NCI-H1694 treated with DMSO at 0.1 percent for 48 hours (cell line): ENCODE measurements around the gene MUC5AC.
"Not testable (repeated sequence)": the region's sequence is repeated elsewhere in the genome, so short reads cannot be mapped to it uniquely, and the experiment has no call there.

Experiments
- DNase-seq: peaks from one replicate; lab custom pipeline; 2025; lab: John Stamatoyannopoulos, UW

Gene MUC5AC

DNA sequence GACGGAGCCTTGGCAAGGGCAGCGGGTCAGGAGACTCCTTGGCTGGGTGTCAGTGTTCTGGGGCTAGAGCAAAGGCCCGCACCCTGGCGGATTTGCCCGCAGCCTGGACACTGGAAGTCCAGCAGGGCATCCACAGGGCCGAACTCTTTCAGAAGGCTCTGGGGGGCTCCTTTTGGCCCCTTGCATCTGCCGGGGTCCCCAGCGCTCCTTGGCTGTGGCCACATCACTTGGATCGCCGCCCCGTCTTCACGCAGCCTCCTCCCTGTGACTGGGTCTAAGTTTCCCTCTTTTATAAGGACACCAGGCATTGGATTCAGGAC is 20.0 kb downstream of the MUC5AC start:
- DNase-seq: no peak

DNA sequence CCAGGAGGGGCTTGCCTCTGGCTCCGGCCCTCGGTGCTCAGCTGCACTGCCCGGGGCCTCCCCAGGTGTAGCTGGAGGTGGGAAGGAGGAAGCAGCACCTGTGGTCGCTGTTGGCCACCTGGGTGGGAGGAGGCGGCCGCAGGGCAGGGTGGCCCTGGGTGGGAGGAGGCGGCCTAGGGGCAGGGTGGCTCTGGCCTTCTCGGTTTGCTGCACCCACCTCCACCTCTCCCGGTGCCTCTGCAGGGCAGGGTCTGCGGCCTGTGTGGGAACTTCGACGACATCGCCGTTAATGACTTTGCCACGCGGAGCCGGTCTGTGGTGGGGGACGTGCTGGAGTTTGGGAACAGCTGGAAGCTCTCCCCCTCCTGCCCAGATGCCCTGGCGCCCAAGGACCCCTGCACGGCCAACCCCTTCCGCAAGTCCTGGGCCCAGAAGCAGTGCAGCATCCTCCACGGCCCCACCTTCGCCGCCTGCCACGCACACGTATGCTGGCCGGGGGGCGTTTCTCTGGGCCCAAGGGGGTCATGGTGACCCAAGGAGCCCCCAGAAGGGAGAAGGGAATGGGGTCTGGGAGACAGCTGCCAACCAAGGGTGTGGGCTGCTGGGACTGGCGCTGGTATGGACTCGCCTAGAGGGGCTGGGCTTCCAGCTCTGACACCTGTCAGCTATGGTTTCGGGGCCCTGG is 20.6 kb downstream of the MUC5AC start:
- DNase-seq: no peak

DNA sequence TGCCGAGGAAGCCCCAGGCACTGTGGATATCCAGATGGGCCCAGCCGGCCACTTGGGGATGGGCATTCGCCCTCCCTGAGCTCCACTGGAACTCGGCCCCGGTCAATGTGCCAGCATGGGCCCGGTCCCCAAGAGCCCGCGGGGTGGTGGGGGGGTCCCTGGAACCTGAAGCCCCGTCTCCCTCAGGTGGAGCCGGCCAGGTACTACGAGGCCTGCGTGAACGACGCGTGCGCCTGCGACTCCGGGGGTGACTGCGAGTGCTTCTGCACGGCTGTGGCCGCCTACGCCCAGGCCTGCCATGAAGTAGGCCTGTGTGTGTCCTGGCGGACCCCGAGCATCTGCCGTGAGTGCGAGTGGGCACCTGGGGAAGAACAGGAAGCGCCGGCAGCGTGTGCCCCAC is 21.2 kb downstream of the MUC5AC start:
- DNase-seq: no peak

DNA sequence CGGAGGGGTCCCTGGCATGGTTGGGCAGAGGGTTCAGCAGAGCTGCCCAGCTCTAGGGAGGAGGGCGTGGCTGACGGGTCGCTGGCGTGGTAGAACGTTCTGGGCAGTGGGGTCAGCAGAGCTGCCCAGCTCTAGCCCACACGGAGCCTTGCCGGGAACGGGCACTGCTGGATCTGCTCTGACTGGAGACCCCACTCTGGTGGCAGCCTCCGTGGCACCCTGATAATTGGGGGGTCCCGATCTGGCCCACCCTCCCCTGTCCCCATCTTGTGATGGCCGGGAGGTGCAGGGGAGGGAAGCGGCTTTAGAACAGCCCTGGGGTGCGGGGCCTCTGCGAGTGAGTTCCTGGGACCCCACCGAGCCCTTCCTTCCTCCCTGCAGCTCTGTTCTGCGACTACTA is 21.9 kb downstream of the MUC5AC start:
- DNase-seq: no peak

DNA sequence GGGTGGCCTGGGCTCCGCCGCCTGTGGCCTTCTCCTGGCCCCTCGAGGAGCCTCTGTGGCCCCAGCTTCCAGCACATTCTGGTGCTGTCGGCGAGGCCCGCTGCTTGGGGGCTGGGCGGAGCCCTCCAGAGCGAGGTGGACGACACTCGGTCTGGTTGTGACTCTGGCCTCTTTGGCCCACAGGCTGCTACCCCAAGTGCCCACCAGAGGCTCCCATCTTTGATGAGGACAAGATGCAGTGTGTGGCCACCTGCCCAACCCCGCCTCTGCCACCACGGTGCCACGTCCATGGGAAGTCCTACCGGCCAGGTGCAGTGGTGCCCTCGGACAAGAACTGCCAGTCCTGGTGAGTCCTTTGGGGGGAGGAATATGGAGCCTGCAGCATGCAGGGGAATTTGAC is 22.4 kb downstream of the MUC5AC start:
- no peak for DNase-seq

DNA sequence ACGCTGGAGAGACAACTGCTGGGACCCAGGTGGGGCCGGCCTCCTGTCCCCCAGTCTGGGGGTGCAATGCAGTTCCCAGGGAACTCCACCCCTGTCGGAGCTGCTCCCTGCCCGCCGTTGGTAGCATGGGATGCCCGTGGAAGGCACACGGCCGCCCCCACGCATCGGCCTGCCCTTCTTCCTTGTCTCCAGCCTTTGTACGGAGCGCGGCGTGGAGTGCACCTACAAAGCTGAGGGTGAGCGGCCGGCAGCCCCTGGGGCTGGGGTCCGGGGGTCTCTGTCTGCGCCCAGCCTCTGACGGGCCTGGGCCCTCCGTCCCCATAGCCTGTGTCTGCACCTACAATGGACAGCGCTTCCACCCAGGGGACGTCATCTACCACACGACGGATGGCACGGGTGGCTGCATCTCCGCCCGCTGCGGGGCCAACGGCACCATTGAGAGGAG is 23.2 kb downstream of the MUC5AC start:
- DNase-seq: no peak

DNA sequence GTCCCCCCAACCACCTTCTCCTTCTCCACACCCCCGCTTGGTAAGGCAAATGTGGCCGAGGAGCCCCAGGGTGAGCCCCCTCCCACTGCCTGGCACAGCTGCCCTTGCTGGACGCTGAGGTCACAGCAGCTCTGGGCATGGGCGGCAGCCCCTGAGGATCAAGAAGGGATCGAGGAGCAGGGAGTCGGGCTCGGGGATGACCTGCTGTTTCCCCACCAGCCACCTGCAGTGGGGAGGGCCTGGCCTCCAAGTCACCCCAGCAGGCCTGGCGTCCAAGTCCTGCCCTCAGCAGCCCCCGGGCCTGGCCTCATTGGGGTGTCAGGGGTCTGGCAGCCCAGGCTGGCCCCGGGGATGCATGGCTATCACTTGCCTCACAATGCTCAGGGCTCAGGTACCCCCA is 23.7 kb downstream of the MUC5AC start:
- DNase-seq: no peak

DNA sequence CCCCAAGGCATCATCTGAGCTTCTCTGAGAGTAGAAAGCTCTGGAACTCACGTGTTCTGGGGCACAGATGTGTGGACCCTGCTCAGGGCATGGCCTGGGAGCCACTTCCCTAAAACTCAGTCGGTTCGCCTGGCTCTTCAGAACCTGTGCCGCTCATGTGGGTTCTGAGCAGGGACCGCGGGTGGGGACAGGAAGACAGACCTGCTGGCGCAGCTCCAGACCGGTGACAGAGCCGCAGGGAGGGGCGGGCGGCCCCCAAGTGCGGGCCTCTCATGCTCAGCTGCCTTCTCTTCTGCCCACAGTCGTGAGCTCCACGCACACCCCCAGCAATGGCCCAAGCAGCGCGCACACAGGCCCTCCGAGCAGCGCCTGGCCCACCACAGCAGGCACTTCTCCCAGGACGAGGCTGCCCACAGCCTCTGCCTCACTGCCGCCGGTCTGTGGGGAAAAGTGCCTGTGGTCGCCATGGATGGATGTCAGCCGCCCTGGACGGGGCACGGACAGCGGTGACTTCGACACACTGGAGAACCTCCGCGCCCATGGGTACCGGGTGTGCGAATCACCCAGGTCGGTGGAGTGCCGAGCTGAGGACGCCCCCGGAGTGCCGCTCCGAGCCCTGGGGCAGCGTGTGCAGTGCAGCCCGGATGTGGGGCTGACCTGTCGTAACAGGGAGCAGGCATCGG is 24.2 kb downstream of the MUC5AC start:
- DNase-seq: no peak

DNA sequence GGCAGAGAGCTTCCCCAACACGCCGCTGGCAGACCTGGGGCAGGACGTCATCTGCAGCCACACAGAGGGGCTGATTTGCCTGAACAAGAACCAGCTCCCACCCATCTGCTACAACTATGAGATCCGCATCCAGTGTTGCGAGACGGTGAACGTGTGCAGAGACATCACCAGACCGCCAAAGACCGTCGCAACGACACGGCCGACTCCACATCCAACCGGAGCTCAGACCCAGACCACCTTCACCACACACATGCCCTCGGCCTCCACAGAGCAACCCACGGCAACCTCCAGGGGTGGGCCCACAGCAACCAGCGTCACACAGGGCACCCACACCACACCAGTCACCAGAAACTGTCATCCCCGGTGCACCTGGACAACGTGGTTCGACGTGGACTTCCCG is 26.4 kb downstream of the MUC5AC start:
- not testable (repeated sequence) for DNase-seq

DNA sequence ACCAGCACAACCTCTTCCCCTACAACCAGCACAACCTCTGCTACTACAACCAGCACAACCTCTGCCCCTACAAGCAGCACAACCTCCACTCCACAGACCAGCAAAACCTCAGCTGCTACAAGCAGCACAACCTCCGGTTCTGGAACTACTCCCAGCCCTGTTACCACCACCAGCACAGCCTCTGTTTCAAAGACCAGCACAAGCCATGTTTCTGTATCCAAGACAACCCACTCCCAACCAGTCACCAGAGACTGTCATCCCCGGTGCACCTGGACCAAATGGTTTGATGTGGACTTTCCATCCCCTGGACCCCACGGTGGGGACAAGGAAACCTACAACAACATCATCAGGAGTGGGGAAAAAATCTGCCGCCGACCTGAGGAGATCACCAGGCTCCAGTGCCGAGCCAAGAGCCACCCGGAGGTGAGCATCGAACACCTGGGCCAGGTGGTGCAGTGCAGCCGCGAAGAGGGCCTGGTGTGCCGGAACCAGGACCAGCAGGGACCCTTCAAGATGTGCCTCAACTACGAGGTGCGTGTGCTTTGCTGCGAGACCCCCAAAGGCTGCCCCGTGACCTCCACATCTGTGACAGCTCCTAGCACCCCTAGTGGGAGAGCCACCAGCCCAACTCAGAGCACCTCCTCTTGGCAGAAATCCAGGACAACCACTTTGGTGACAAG is 30.8 kb downstream of the MUC5AC start:
- DNase-seq: not testable (repeated sequence)

DNA sequence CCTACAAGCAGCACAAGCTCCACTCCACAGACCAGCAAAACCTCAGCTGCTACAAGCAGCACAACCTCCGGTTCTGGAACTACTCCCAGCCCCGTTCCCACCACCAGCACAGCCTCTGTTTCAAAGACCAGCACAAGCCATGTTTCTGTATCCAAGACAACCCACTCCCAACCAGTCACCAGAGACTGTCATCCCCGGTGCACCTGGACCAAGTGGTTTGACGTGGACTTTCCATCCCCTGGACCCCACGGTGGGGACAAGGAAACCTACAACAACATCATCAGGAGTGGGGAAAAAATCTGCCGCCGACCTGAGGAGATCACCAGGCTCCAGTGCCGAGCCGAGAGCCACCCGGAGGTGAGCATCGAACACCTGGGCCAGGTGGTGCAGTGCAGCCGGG is 32.1 kb downstream of the MUC5AC start:
- DNase-seq: not testable (repeated sequence)

DNA sequence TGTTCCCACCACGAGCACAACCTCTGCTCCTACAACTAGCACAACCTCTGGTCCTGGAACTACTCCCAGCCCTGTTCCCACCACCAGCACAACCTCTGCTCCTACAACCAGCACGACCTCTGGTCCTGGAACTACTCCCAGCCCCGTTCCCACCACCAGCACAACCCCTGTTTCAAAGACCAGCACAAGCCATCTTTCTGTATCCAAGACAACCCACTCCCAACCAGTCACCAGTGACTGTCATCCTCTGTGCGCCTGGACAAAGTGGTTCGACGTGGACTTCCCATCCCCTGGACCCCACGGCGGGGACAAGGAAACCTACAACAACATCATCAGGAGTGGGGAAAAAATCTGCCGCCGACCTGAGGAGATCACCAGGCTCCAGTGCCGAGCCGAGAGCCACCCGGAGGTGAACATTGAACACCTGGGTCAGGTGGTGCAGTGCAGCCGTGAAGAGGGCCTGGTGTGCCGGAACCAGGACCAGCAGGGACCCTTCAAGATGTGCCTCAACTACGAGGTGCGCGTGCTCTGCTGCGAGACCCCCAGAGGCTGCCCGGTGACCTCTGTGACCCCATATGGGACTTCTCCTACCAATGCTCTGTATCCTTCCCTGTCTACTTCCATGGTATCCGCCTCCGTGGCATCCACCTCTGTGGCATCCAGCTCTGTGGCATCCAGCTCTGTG is 34.2 kb downstream of the MUC5AC start:
- not testable (repeated sequence) for DNase-seq

DNA sequence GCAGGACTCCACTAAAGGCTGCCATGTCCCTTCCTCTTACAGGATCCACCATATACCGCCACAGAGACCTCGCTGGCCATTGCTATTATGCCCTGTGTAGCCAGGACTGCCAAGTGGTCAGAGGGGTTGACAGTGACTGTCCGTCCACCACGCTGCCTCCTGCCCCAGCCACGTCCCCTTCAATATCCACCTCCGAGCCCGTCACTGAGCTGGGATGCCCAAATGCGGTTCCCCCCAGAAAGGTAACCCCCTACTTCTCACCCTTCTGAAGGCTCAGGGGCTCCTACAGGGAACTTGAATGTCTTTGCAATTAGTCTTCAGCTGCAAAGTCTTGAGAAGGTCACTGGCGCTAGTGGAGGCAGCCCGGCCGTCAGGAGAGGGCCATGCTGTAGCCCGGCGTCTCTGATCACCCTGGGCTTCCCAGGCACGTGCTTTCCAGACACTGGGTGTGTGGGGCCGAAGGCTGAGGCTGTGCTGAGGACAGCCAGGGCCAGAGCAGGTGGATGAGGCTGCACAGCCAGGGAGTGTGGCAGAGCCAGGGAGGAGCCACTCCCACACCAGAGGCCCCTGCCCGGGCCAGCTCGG is 35.1 kb downstream of the MUC5AC start:
- DNase-seq: no peak

DNA sequence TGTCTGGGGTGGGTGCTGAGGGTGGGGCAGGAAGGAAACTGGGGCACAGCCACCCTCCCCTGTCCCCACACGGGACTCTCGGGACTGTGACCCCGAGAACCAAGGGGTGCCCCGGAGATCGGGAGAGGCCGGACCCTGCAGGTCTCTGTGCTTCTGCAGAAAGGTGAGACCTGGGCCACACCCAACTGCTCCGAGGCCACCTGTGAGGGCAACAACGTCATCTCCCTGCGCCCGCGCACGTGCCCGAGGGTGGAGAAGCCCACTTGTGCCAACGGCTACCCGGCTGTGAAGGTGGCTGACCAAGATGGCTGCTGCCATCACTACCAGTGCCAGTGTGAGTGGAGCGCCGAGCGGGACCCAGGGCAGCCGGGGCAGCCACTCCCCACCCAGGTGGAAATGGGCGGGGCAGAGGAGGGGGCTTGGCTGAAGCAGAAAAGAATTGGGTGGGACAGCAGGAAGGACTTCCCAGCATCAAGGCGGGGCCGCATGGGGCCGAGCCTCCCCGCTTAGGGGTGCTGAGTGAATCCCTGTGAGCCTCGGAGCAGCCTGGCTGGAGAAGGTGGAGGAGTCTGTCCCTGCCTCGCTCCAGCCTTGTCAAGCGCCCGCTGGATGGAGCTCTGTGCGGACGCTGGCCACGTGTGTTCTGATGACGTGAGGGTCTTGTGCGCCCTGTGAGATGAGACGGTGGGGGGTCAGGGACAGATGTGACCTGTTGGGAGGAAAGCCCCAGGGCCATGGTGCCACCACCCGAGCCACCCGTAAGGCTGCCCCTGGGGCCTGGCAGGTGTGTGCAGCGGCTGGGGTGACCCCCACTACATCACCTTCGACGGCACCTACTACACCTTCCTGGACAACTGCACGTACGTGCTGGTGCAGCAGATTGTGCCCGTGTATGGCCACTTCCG is 35.8 kb downstream of the MUC5AC start:
- DNase-seq: no peak

DNA sequence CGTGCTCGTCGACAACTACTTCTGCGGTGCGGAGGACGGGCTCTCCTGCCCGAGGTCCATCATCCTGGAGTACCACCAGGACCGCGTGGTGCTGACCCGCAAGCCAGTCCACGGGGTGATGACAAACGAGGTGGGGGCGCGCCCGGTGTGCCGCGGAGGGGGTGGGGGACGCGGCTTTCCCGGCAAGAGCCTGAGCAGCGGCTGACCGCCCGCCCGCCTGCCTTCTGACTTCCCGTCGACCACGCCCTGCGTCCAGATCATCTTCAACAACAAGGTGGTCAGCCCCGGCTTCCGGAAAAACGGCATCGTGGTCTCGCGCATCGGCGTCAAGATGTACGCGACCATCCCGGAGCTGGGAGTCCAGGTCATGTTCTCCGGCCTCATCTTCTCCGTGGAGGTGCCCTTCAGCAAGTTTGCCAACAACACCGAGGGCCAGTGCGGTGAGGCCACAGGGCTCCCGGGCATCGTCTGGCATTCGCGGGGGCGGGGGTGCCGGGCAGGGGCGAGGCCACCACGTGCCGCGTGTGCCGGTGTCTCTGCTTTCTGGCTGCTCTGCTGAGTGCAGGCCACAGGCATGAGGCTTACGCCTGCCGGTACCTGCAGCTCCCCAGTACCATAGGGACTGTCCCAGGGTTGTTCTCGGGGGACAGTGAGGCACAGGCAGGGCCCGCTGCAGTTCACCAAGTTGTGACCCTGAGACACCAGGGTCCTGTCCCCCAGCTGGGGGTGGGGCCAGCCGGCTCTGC is 36.7 kb downstream of the MUC5AC start:
- DNase-seq: no peak

DNA sequence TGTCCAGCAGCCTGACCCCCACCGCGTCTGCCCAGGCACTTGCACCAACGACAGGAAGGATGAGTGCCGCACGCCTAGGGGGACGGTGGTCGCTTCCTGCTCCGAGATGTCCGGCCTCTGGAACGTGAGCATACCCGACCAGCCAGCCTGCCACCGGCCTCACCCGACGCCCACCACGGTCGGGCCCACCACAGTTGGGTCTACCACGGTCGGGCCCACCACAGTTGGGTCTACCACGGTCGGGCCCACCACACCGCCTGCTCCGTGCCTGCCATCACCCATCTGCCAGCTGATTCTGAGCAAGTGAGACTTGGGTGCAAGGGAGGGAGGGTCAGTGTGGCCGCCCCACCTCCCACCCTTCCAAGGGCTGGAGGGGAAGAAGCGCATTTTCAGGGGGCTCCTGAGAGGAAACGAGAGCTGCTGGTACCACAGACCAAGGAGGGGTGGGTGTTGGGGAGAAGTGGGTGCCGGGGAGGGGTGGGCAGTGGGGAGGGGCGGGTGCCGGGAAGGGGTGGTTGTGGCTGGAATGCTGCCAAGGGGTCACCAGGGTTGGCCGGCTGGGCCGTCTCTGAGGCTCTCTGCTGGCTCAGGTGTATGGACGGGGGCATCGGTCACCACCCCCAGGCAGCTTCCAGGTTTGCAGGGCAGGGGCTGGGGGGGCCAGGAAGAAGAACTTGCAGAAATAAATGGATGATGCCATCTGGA is 37.4 kb downstream of the MUC5AC start:
- no peak for DNase-seq

DNA sequence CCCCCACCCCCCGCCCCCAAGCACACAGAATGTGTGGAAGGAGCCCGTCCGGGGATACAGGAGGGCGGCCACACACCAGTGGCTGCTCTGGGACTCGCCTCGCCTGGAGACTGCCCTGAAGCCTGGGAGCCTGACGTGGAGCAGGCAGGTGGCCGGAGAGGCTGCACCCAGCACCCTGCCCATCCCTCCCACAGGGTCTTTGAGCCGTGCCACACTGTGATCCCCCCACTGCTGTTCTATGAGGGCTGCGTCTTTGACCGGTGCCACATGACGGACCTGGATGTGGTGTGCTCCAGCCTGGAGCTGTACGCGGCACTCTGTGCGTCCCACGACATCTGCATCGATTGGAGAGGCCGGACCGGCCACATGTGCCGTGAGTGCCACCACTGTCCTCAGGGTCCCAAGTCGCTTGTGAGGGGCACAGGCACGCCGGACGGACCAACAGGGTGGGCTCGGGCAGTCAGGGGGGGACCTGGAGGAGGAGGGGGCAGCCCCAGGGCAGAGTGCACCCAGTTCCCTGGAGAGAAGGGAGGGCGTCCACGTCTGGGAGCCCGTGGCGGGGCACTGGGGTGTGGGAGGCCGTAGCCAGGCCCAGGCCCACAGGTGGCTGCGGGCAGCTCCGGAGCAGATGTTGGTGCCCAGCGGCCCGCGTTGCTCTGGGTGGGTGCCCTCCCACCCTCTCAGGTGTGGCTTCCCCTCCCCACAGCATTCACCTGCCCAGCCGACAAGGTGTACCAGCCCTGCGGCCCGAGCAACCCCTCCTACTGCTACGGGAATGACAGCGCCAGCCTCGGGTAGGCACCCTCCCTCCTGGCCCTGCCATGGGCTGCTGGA is 38.1 kb downstream of the MUC5AC start:
- no peak for DNase-seq

DNA sequence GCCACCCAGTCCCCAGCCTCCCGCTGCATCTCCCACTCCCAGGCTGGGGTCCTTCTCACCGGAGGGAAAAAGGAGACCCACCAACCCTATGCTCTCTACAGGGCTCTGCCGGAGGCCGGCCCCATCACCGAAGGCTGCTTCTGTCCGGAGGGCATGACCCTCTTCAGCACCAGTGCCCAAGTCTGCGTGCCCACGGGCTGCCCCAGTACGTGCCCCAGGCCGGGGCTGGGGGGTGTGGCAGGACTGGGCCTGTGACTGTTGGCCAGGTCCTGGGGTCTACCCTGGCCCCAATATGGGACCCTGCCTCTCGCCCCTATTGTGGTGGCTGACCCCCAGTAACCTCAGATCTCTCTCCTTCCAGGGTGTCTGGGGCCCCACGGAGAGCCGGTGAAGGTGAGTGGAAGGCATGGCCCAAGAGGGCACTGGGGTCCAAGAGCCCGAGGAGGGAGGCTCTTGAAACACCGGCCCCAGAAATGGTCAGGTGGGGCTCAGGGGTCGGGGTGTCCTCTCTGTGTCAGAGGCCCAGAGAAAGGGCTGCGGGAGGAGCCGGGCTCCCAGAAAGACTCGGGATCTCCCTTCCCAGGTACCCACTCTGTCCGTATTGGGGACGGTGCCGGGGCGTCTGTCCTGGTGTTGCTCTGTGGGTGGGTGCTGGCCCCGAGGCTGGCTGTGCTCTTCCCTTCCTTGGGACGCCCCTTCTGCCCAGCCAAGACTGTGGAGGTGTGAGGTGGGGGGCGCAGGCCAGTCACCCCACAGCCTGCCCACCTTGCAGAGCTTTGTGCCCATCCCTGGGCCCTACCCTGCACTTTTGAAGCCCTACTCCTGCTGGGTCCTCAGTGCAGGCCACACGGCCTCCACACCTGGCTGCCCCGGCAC is 39.0 kb downstream of the MUC5AC start:
- no peak for DNase-seq
